GM18858 (cell line): ENCODE results near the gene ZCWPW1.
"Not testable (repeated sequence)": the region's sequence is repeated elsewhere in the genome, so short reads cannot be mapped to it uniquely, and the experiment has no call there.

ENCODE experiments used
- ATAC-seq: cut with Tn5 transposase; IDR thresholded peaks from one replicate; pipeline ENCODE4 v1.9.1; 2021; ENCODE audit not compliant: unreplicated experiment

Gene ZCWPW1

GRCh38 chr7:100456562-100456961, 28.1 kb upstream of the ZCWPW1 start:
- ATAC-seq = no peak

DNA sequence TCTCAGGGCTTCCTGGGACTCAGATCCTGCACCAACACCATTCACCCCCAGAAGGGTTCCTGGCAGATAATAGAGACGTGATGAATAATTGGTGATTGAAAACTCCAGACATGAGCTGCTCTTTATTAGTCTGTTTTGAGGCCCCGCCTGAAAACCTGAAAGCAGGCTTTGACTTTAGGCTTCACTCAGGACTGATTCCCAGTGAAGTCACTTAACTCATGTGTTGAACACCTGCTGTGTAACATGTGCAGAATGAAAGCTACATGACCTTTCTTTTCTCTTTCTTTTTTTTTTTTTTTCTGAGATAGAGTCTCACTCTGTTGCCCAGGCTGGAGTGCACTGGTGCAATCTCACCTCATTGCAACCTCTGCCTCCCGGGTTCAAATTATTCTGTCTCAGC, 26.7 kb upstream of the ZCWPW1 start:
- no peak for ATAC-seq

GRCh38 chr7:100453854-100454253, 25.4 kb upstream of the ZCWPW1 start:
- ATAC-seq = not testable (repeated sequence)

- ATAC-seq = no peak
These were observed 24.0 kb upstream of the ZCWPW1 start for GRCh38 chr7:100452513-100452912.

GRCh38 chr7:100449190-100449795, 20.8 kb upstream of the ZCWPW1 start:
- ATAC-seq = no peak

DNA sequence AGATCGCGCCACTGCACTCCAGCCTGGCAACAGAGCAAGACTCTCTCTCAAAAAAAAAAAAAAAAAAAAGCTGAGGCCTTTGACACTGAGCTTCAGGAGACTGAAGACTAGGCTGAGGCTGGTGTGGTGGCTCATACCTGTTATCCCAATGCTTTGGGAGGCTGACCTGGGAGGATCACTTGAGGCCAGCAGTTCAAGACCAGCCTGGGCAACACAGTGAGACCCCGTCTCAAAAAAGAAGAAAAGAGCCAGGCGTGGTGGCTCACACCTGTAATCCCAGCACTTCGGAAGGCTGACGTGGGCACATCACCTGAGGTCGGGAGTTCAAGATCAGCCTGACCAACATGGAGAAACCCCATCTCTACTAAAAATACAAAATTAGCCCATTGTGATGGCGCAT, 18.9 kb upstream of the ZCWPW1 start:
- not testable (repeated sequence) for ATAC-seq

- ATAC-seq = no peak
These were observed 17.5 kb upstream of the ZCWPW1 start for GRCh38 chr7:100446040-100446439.

DNA sequence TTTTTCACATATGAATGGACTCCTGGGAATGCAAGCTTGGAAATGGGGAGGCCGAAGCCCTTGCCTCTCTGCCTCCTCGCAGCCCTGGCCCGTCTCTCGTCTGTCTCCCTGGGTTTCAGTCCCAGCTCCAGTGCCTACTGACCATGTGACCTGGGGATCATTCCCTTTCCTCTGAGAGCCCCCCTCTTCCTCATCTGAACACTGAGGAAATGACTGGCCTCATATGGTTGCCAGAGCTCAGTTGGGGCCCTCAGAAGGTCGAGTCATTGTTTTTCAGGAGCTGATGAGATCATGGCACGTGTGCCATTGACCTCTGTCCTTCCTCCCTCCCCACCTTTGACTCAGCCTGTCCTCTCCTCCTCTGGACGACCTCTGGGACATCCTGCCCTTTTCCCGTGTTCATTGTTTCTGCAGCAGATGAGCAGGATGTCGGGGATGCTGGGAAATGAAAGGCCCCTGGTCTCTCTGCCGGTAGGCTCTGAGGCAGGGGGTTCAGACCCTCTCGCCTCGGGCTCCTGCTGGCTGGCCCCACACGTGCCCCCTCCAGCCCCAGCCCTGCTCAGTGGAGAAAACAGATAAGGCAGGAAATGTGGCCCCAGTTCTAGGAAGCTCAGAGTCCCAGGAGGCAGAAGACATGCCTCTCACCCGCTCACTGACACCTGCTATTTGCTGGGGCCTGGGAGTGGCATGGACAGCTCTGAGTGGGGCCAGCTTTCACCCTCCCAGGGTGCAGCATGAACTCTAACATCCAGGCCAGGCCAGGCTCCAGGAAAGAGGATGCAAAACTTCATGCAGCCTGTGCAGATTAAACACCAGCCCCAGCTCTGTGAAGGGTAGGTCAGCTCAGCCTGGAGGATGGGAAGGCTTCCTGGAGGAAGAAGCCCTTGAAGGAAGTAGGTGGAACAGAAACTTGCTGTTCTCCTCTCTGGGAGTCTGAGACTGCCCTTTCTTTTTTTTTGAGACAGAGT, 16.1 kb upstream of the ZCWPW1 start:
- ATAC-seq = no peak

DNA sequence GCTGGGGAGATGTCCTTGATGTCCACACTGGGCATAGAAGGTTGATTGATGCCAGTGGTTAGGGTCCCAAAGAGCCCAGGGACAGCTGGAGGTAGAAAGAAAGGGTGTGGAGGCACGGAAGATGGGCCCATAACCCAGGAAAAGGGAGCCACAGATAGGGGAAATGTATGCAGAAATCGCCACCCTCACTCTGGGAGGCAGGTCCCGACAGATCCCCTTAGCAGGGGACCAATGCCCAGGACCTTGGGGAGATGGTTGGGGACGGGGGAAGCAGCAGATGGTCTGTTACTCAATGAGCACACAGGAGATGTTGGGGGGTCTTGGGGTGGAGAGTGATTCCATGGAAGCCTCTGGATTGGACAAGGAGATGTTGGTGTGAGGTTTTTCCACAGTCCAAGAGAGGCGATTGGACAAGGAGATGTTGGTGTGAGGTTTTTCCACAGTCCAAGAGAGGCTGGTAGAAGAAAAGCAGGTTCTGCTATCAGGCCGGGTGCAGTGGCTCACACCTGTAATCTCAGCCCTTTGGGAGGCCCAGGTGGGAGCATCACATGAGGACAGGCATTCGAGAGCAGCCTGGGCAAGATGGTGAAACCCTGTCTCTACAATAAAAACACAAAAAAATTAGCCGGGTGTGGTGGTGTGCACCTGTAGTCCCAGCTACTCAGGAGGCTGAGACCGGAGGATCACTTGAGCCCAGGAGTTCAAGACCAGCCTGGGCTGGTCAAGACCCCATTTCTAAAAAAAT, 14.8 kb upstream of the ZCWPW1 start:
- ATAC-seq = no peak

- ATAC-seq = no peak
These were observed 13.4 kb upstream of the ZCWPW1 start for GRCh38 chr7:100441641-100442535.

DNA sequence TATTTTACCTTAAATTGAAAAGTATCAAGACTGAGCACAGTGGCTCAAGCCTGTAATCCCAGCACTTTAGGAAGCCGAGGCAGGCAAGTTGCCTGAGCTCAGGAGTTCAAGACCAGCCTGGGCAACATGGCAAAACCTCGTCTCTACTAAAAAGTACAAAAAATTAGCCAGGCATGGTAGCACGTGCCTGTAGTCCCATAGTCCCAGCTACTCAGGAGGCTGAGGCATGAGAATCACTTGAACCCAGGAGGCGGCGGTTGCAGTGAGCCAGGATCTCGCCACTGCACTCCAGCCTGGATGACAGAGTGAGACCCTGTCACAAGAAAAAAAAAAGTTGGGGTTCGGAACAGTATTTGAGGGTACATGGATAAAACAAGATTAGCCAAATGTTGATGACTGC, 10.7 kb upstream of the ZCWPW1 start:
- ATAC-seq = not testable (repeated sequence)

- not testable (repeated sequence) for ATAC-seq
These were observed 10.2 kb upstream of the ZCWPW1 start for GRCh38 chr7:100438731-100439130.

- no peak for ATAC-seq
These were observed 9.7 kb upstream of the ZCWPW1 start for GRCh38 chr7:100438172-100438571.

- no peak for ATAC-seq
These were observed 8.9 kb upstream of the ZCWPW1 start for GRCh38 chr7:100437150-100438100.

GRCh38 chr7:100435401-100436304, 7.2 kb upstream of the ZCWPW1 start:
- no peak for ATAC-seq

GRCh38 chr7:100434297-100435144, 6.0 kb upstream of the ZCWPW1 start:
- no peak for ATAC-seq

GRCh38 chr7:100433592-100434296, 5.2 kb upstream of the ZCWPW1 start:
- no peak for ATAC-seq
